Measurements from ENCODE around the gene RHOXF2B.

The RHOXF2B gene

GRCh38 chrX:120029354-120029753 lies 48.1 kb downstream of the RHOXF2B start:
- TF ChIP-seq CTCF (IDR thresholded peaks at IDR 0.05; ENCODE audit: insufficient read depth, low read depth, low read length, missing control alignments), result no peak
- no peak for DNase-seq (ENCODE audit: low read depth)
- no peak overlapping the region for H3K4me3 ChIP-seq (ENCODE audit: low read depth, low read length)

GRCh38 chrX:120023259-120023658 lies 54.2 kb downstream of the RHOXF2B start:
- no peak for TF ChIP-seq CTCF (IDR thresholded peaks at IDR 0.05; ENCODE audit: insufficient read depth, low read depth, low read length, missing control alignments)
- no peak for DNase-seq (ENCODE audit: low read depth)
- H3K4me3 ChIP-seq (ENCODE audit: low read depth, low read length), result no peak overlapping the region

GRCh38 chrX:120022763-120023162 lies 54.7 kb downstream of the RHOXF2B start:
- no peak overlapping the region for H3K4me3 ChIP-seq (ENCODE audit: low read depth, low read length)
- no peak for DNase-seq (ENCODE audit: low read depth)
- TF ChIP-seq CTCF (IDR thresholded peaks at IDR 0.05; ENCODE audit: insufficient read depth, low read depth, low read length, missing control alignments), result no peak
